ENCODE results near the gene GAB1.

GAB1 gene

GRCh38 chr4:143294310-143294709, 42.4 kb upstream of the GAB1 start:
- H3K4me2 ChIP-seq (ENCODE audit: low read length), result no peak overlapping the region
- no peak overlapping the region for H3K23ac ChIP-seq (ENCODE audit: low read length)
- no peak overlapping the region for H3K27ac ChIP-seq (ENCODE audit: low read depth, low read length)
- no peak overlapping the region for H2BK120ac ChIP-seq (ENCODE audit: low read depth, low read length)
- H3K56ac ChIP-seq (ENCODE audit: low read length), result no peak overlapping the region
- H4K5ac ChIP-seq (ENCODE audit: low read length), result no peak overlapping the region
- no peaks in the 10 kb centered on the region for H3K4me1 ChIP-seq (ENCODE audit: control insufficient read depth, low read depth, low read length)
- H3K4ac ChIP-seq (ENCODE audit: low read depth, low read length), result no peak overlapping the region
- no peak overlapping the region for H4K8ac ChIP-seq (ENCODE audit: low read depth, low read length)
- no peak overlapping the region for H2AK5ac ChIP-seq (ENCODE audit: low read length)
- no peaks in the 10 kb centered on the region for H3K79me2 ChIP-seq (ENCODE audit: control insufficient read depth, insufficient read depth, low read length)
- H2BK15ac ChIP-seq (replicated peaks; ENCODE audit: low read depth), result no peak overlapping the region
- H3K4me3 ChIP-seq (ENCODE audit: low read length), result no peak overlapping the region
- H3K79me1 ChIP-seq (ENCODE audit: low read length), result no peaks in the 10 kb centered on the region
- H3K9ac ChIP-seq (ENCODE audit: low read length), result no peak overlapping the region
- H3K27me3 ChIP-seq (ENCODE audit: insufficient read depth, low read length, poor library complexity), result no peaks in the 10 kb centered on the region
- H2BK5ac ChIP-seq (ENCODE audit: low read length), result no peak overlapping the region
- WGBS (ENCODE audit: extremely low coverage, insufficient coverage, low lambda C conversion rate), result no CpG with 5 or more reads among the region's 3 CpGs
- DNase-seq, result no peak
- H3K36me3 ChIP-seq (ENCODE audit: control insufficient read depth, insufficient read depth, low read length), result no peaks in the 10 kb centered on the region
- H3K18ac ChIP-seq (ENCODE audit: low read length), result no peak overlapping the region

GRCh38 chr4:143294710-143295275, 41.9 kb upstream of the GAB1 start:
- H3K56ac ChIP-seq (ENCODE audit: low read length), result no peak overlapping the region
- no peak for DNase-seq
- no peak overlapping the region for H3K4me3 ChIP-seq (ENCODE audit: low read length)
- H3K4ac ChIP-seq (ENCODE audit: low read depth, low read length), result no peak overlapping the region
- no peaks in the 10 kb centered on the region for H3K4me1 ChIP-seq (ENCODE audit: control insufficient read depth, low read depth, low read length)
- WGBS (ENCODE audit: extremely low coverage, insufficient coverage, low lambda C conversion rate), result no CpG with 5 or more reads among the region's 4 CpGs
- no peak overlapping the region for H4K8ac ChIP-seq (ENCODE audit: low read depth, low read length)
- no peak overlapping the region for H3K18ac ChIP-seq (ENCODE audit: low read length)
- no peaks in the 10 kb centered on the region for H3K36me3 ChIP-seq (ENCODE audit: control insufficient read depth, insufficient read depth, low read length)
- H3K27me3 ChIP-seq (ENCODE audit: insufficient read depth, low read length, poor library complexity), result no peaks in the 10 kb centered on the region
- H3K79me2 ChIP-seq (ENCODE audit: control insufficient read depth, insufficient read depth, low read length), result no peaks in the 10 kb centered on the region
- no peak overlapping the region for H2BK5ac ChIP-seq (ENCODE audit: low read length)
- no peak overlapping the region for H3K9ac ChIP-seq (ENCODE audit: low read length)
- H2BK15ac ChIP-seq (replicated peaks; ENCODE audit: low read depth), result no peak overlapping the region
- no peak overlapping the region for H2AK5ac ChIP-seq (ENCODE audit: low read length)
- H2BK120ac ChIP-seq (ENCODE audit: low read depth, low read length), result no peak overlapping the region
- H4K5ac ChIP-seq (ENCODE audit: low read length), result no peak overlapping the region
- no peak overlapping the region for H3K27ac ChIP-seq (ENCODE audit: low read depth, low read length)
- H3K23ac ChIP-seq (ENCODE audit: low read length), result no peak overlapping the region
- no peaks in the 10 kb centered on the region for H3K79me1 ChIP-seq (ENCODE audit: low read length)
- H3K4me2 ChIP-seq (ENCODE audit: low read length), result no peak overlapping the region

- H2AK5ac ChIP-seq (ENCODE audit: low read length), result no peak overlapping the region
- no peak overlapping the region for H3K23ac ChIP-seq (ENCODE audit: low read length)
- no peak overlapping the region for H3K56ac ChIP-seq (ENCODE audit: low read length)
- no peaks in the 10 kb centered on the region for H3K4me1 ChIP-seq (ENCODE audit: control insufficient read depth, low read depth, low read length)
- H3K9ac ChIP-seq (ENCODE audit: low read length), result no peak overlapping the region
- H3K4me2 ChIP-seq (ENCODE audit: low read length), result no peak overlapping the region
- no peak overlapping the region for H3K27ac ChIP-seq (ENCODE audit: low read depth, low read length)
- DNase-seq, result no peak
- no peak overlapping the region for H4K8ac ChIP-seq (ENCODE audit: low read depth, low read length)
- H3K18ac ChIP-seq (ENCODE audit: low read length), result no peak overlapping the region
- H2BK120ac ChIP-seq (ENCODE audit: low read depth, low read length), result no peak overlapping the region
- H3K4ac ChIP-seq (ENCODE audit: low read depth, low read length), result no peak overlapping the region
- H3K27me3 ChIP-seq (ENCODE audit: insufficient read depth, low read length, poor library complexity), result no peaks in the 10 kb centered on the region
- H2BK15ac ChIP-seq (replicated peaks; ENCODE audit: low read depth), result no peak overlapping the region
- no peaks in the 10 kb centered on the region for H3K36me3 ChIP-seq (ENCODE audit: control insufficient read depth, insufficient read depth, low read length)
- no CpG with 5 or more reads among the region's 6 CpGs for WGBS (ENCODE audit: extremely low coverage, insufficient coverage, low lambda C conversion rate)
- no peak overlapping the region for H4K5ac ChIP-seq (ENCODE audit: low read length)
- H3K79me1 ChIP-seq (ENCODE audit: low read length), result no peaks in the 10 kb centered on the region
- no peak overlapping the region for H2BK5ac ChIP-seq (ENCODE audit: low read length)
- H3K79me2 ChIP-seq (ENCODE audit: control insufficient read depth, insufficient read depth, low read length), result no peaks in the 10 kb centered on the region
- H3K4me3 ChIP-seq (ENCODE audit: low read length), result no peak overlapping the region
Observed at GRCh38 chr4:143296397-143297067, 40.1 kb upstream of the GAB1 start.

DNA sequence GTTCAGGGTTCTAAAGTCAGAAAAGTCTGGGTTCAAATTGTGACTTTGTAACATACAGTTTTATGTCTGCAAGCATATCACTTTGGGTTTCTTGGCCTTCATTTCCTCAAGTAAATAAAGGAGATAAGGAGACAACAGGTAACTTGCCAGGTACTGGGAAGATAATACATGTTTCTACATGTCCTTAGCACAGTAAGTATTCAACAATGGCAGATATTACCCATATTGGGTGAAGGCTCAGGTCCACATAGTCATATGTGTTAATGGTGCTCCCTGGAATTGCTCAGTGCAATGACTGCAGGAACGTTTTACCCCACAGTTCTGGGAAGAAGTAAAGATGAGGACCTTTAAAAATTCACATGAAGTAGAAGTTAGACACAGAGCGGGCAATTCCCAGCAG, 35.8 kb upstream of the GAB1 start:
- H3K79me1 ChIP-seq (ENCODE audit: low read length), result no peaks in the 10 kb centered on the region
- WGBS (ENCODE audit: extremely low coverage, insufficient coverage, low lambda C conversion rate), result no CpG with 5 or more reads among the region's 2 CpGs
- H2AK5ac ChIP-seq (ENCODE audit: low read length), result no peak overlapping the region
- no peak overlapping the region for H2BK15ac ChIP-seq (replicated peaks; ENCODE audit: low read depth)
- no peak overlapping the region for H3K27ac ChIP-seq (ENCODE audit: low read depth, low read length)
- no peak overlapping the region for H3K4me3 ChIP-seq (ENCODE audit: low read length)
- no peak overlapping the region for H4K8ac ChIP-seq (ENCODE audit: low read depth, low read length)
- no peak overlapping the region for H3K4ac ChIP-seq (ENCODE audit: low read depth, low read length)
- DNase-seq, result no peak
- no peaks in the 10 kb centered on the region for H3K27me3 ChIP-seq (ENCODE audit: insufficient read depth, low read length, poor library complexity)
- H2BK120ac ChIP-seq (ENCODE audit: low read depth, low read length), result no peak overlapping the region
- H3K4me1 ChIP-seq (ENCODE audit: control insufficient read depth, low read depth, low read length), result no peaks in the 10 kb centered on the region
- no peaks in the 10 kb centered on the region for H3K36me3 ChIP-seq (ENCODE audit: control insufficient read depth, insufficient read depth, low read length)
- no peak overlapping the region for H3K56ac ChIP-seq (ENCODE audit: low read length)
- no peak overlapping the region for H3K18ac ChIP-seq (ENCODE audit: low read length)
- H3K23ac ChIP-seq (ENCODE audit: low read length), result no peak overlapping the region
- H4K5ac ChIP-seq (ENCODE audit: low read length), result no peak overlapping the region
- no peak overlapping the region for H3K9ac ChIP-seq (ENCODE audit: low read length)
- H3K79me2 ChIP-seq (ENCODE audit: control insufficient read depth, insufficient read depth, low read length), result no peaks in the 10 kb centered on the region
- no peak overlapping the region for H3K4me2 ChIP-seq (ENCODE audit: low read length)
- no peak overlapping the region for H2BK5ac ChIP-seq (ENCODE audit: low read length)

- H3K18ac ChIP-seq (ENCODE audit: low read length), result no peak overlapping the region
- no peak overlapping the region for H3K9ac ChIP-seq (ENCODE audit: low read length)
- no peaks in the 10 kb centered on the region for H3K27me3 ChIP-seq (ENCODE audit: insufficient read depth, low read length, poor library complexity)
- H2BK15ac ChIP-seq (replicated peaks; ENCODE audit: low read depth), result no peak overlapping the region
- peak; percentile 28 for DNase-seq
- H3K56ac ChIP-seq (ENCODE audit: low read length), result no peak overlapping the region
- H3K4me3 ChIP-seq (ENCODE audit: low read length), result no peak overlapping the region
- no peak overlapping the region for H3K27ac ChIP-seq (ENCODE audit: low read depth, low read length)
- no peak overlapping the region for H3K4me2 ChIP-seq (ENCODE audit: low read length)
- no peak overlapping the region for H4K8ac ChIP-seq (ENCODE audit: low read depth, low read length)
- H2AK5ac ChIP-seq (ENCODE audit: low read length), result no peak overlapping the region
- H3K4ac ChIP-seq (ENCODE audit: low read depth, low read length), result no peak overlapping the region
- no peak overlapping the region for H4K5ac ChIP-seq (ENCODE audit: low read length)
- no peak overlapping the region for H2BK5ac ChIP-seq (ENCODE audit: low read length)
- no peak overlapping the region for H3K23ac ChIP-seq (ENCODE audit: low read length)
- no peaks in the 10 kb centered on the region for H3K79me1 ChIP-seq (ENCODE audit: low read length)
- WGBS (ENCODE audit: extremely low coverage, insufficient coverage, low lambda C conversion rate), result no CpG with 5 or more reads among the region's 1 CpG
- H3K4me1 ChIP-seq (ENCODE audit: control insufficient read depth, low read depth, low read length), result no peaks in the 10 kb centered on the region
- no peaks in the 10 kb centered on the region for H3K79me2 ChIP-seq (ENCODE audit: control insufficient read depth, insufficient read depth, low read length)
- H3K36me3 ChIP-seq (ENCODE audit: control insufficient read depth, insufficient read depth, low read length), result no peaks in the 10 kb centered on the region
- H2BK120ac ChIP-seq (ENCODE audit: low read depth, low read length), result no peak overlapping the region
Observed at GRCh38 chr4:143302536-143302935, 34.1 kb upstream of the GAB1 start.

DNA sequence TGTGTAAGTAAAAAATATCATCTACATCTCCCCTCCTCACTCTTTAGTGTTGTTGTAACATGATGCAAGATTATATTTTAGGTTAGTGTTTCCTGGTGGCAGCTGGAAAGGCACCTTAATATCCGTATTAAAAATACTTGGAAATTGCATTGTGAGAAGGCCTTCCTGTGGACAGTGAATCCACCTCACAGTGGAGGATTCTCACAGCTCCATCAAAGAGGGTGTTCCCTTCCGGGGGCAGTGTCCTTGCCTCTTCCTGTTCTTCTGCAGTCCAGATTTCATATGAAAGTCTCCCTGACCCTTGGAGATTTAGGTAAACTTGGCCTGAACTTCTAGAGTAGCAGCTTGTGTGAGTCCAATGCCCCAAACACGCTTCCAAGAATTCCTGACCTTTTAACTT, 29.9 kb upstream of the GAB1 start:
- Histone ChIP-seq H3K9ac (ENCODE audit: low read length) (no peak overlapping the region), H3K23ac (ENCODE audit: low read length) (no peak overlapping the region), H3K79me1 (ENCODE audit: low read length) (no peaks in the 10 kb centered on the region), H3K18ac (ENCODE audit: low read length) (no peak overlapping the region), H3K56ac (ENCODE audit: low read length) (no peak overlapping the region), H4K5ac (ENCODE audit: low read length) (no peak overlapping the region), H3K4me3 (ENCODE audit: low read length) (no peak overlapping the region), H3K27ac (ENCODE audit: low read depth, low read length) (no peak overlapping the region), H2BK5ac (ENCODE audit: low read length) (no peak overlapping the region), H2BK120ac (ENCODE audit: low read depth, low read length) (no peak overlapping the region), H4K8ac (ENCODE audit: low read depth, low read length) (no peak overlapping the region), H2BK15ac (replicated peaks; ENCODE audit: low read depth) (no peak overlapping the region), H2AK5ac (ENCODE audit: low read length) (no peak overlapping the region), H3K4me2 (ENCODE audit: low read length) (no peak overlapping the region), H3K27me3 (ENCODE audit: insufficient read depth, low read length, poor library complexity) (no peaks in the 10 kb centered on the region), H3K4me1 (ENCODE audit: control insufficient read depth, low read depth, low read length) (no peaks in the 10 kb centered on the region), H3K4ac (ENCODE audit: low read depth, low read length) (no peak overlapping the region), H3K36me3 (ENCODE audit: control insufficient read depth, insufficient read depth, low read length) (no peaks in the 10 kb centered on the region), H3K79me2 (ENCODE audit: control insufficient read depth, insufficient read depth, low read length) (no peaks in the 10 kb centered on the region)
- no CpG with 5 or more reads among the region's 3 CpGs for WGBS (ENCODE audit: extremely low coverage, insufficient coverage, low lambda C conversion rate)
- no peak for DNase-seq

Data from mesendoderm (in vitro differentiated cells).